KBM-7 (cell line): ENCODE measurements around the gene TMEM45B.
A peak's percentile ranks its signal among the peaks of the same experiment; 100 is the strongest.

ENCODE experiments used
- DNase-seq: peaks from one replicate; pipeline ENCODE4 v3.0.0-alpha.2; 2015
- in situ Hi-C: fragments of 300-500 bp; cut with MboI; formaldehyde crosslinking; loops from 2 replicates; pipeline ENCODE4 v1.14.3; 2020; ENCODE audit warnings: low sequenced_read_pairs, low pct_unique_long_range_greater_than_20kb, mixed read lengths

TMEM45B gene

GRCh38 chr11:129885381-129885780, 69.7 kb downstream of the TMEM45B start:
- in situ Hi-C loops, result no loop called here

GRCh38 chr11:129888451-129888850, 72.8 kb downstream of the TMEM45B start:
- no peak for DNase-seq
- in situ Hi-C loops, result no loop called here

More at GRCh38 chr11:129885381-129885780, 69.7 kb downstream of the TMEM45B start:
- DNase-seq, result no peak

- in situ Hi-C loops, result no loop called here
- peak; percentile 44 for DNase-seq
These were observed 78.9 kb downstream of the TMEM45B start for GRCh38 chr11:129894278-129895125.

GRCh38 chr11:129895126-129896041, 79.7 kb downstream of the TMEM45B start, which contains the start of gene NFRKB:
NFRKB (minus strand) TSS chr11:129895578; CDS start chr11:129892849, 2,729 bp downstream.
- in situ Hi-C loops, result no loop called here
- DNase-seq, result peak; percentile 73

- in situ Hi-C loops, result no loop called here
- DNase-seq, result no peak
These were observed 80.4 kb downstream of the TMEM45B start for GRCh38 chr11:129896062-129896461.

- no peak for DNase-seq
- in situ Hi-C loops, result no loop called here
These were observed 89.8 kb downstream of the TMEM45B start for GRCh38 chr11:129905402-129905801.
